Activated CD4-positive, alpha-beta T cell treated with anti-CD3 and anti-CD28 coated beads, Interleukin-2, amount 10 ng/mL, durations not matched to agents 7 days and 5 days (primary cell): ENCODE data around the gene MAP7D1. TPM values are rescaled to one million over a fixed set of nuclear protein-coding genes. Genes with fewer than 3 reads are reported as not detected.
"Not testable (repeated sequence)": the region's sequence is repeated elsewhere in the genome, so short reads cannot be mapped to it uniquely, and the experiment has no call there.

ENCODE experiments used
- CTCF ChIA-PET: fragments of 350-600 bp; sonication (Branson Sonifier 250); formaldehyde crosslinking; loops from one replicate; lab custom pipeline; 2021; ENCODE audit warnings: antibody characterized with exemption; lab: Charles Lee
- POLR2A ChIA-PET: fragments of 350-600 bp; sonication (Branson Sonifier 250); formaldehyde crosslinking; loops from one replicate; lab custom pipeline; 2021; ENCODE audit warnings: antibody characterized with exemption; lab: Charles Lee
- DNase-seq: peaks from one replicate; pipeline ENCODE4 v3.0.0-alpha.2; 2020
- H3K27ac Mint-ChIP-seq: one replicate; pipeline ENCODE4 v1.8.0; 2021; ENCODE audit warnings: mild to moderate bottlenecking, moderate library complexity, mixed read lengths
- H3K27me3 Mint-ChIP-seq: one replicate; pipeline ENCODE4 v1.8.0; 2021; ENCODE audit warnings: mixed read lengths
- H3K36me3 Mint-ChIP-seq: one replicate; pipeline ENCODE4 v1.8.0; 2021; ENCODE audit warnings: low read depth, mixed read lengths
- H3K4me1 Mint-ChIP-seq: one replicate; pipeline ENCODE4 v1.8.0; 2021; ENCODE audit warnings: mixed read lengths
- H3K4me3 Mint-ChIP-seq: one replicate; pipeline ENCODE4 v1.8.0; 2021; ENCODE audit warnings: mild to moderate bottlenecking, moderate library complexity, mixed read lengths
- H3K9me3 Mint-ChIP-seq: one replicate; pipeline ENCODE4 v1.8.0; 2021; ENCODE audit warnings: mixed read lengths
- total RNA-seq, 2 experiments: library from RNA; stranded (reverse); gene quantifications; one replicate each; pipeline ENCODE4 v1.2.3, GENCODE V29; 2021

The MAP7D1 gene
- total RNA-seq, 2 experiments from 2014 or later: 209 to 226 TPM

GRCh38 chr1:36177589-36178431, 21.9 kb downstream of the MAP7D1 start:
- POLR2A ChIA-PET: no interaction called here
- Mint-ChIP-seq H3K4me3 (no peak overlapping the region), H3K27ac (no peak overlapping the region), H3K27me3 (no peaks in the 10 kb centered on the region), H3K36me3 (peaks cover 53% of the 10 kb centered on the region), H3K4me1 (no peaks in the 10 kb centered on the region), H3K9me3 (no peaks in the 10 kb centered on the region)
- DNase-seq: no peak
- CTCF ChIA-PET: no interaction called here

GRCh38 chr1:36178471-36179219, 22.7 kb downstream of the MAP7D1 start:
- no peaks in the 10 kb centered on the region for H3K9me3 Mint-ChIP-seq
- no peaks in the 10 kb centered on the region for H3K4me1 Mint-ChIP-seq
- POLR2A ChIA-PET: no interaction called here
- CTCF ChIA-PET: interaction anchor here (0.6 kb wide), 1 partner anchor 43 kb away, joined by 3 read pairs; no protein-coding TSS in a partner anchor
- no peaks in the 10 kb centered on the region for H3K27me3 Mint-ChIP-seq
- peak overlapping the region; percentile 25 for H3K27ac Mint-ChIP-seq
- H3K36me3 Mint-ChIP-seq: peaks cover 50% of the 10 kb centered on the region
- DNase-seq: no peak
- H3K4me3 Mint-ChIP-seq: no peak overlapping the region

- no peak for DNase-seq
- ChIA-PET CTCF (interaction anchor here (0.6 kb wide), 1 partner anchor 42 kb away, joined by 3 read pairs; no protein-coding TSS in a partner anchor), POLR2A (no interaction called here)
- Mint-ChIP-seq H3K27ac (no peak overlapping the region), H3K27me3 (no peaks in the 10 kb centered on the region), H3K36me3 (peaks cover 45% of the 10 kb centered on the region), H3K9me3 (no peaks in the 10 kb centered on the region), H3K4me1 (no peaks in the 10 kb centered on the region), H3K4me3 (no peak overlapping the region)
Measured at GRCh38 chr1:36179220-36179600, 23.2 kb downstream of the MAP7D1 start.

- Mint-ChIP-seq H3K27ac (no peak overlapping the region), H3K4me3 (no peak overlapping the region), H3K36me3 (peaks cover 27% of the 10 kb centered on the region), H3K9me3 (no peaks in the 10 kb centered on the region), H3K27me3 (no peaks in the 10 kb centered on the region), H3K4me1 (peaks cover 4% of the 10 kb centered on the region)
- POLR2A ChIA-PET: no interaction called here
- no peak for DNase-seq
- CTCF ChIA-PET: interaction anchor here (0.6 to 2.5 kb wide), 5 partner anchors 9 to 33 kb away, joined by 3 to 18 read pairs (median 3); partner anchors contain the start of gene TRAPPC3
Measured at GRCh38 chr1:36182734-36183133, 26.8 kb downstream of the MAP7D1 start.

- DNase-seq: no peak
- H3K36me3 Mint-ChIP-seq: peaks cover 26% of the 10 kb centered on the region
- CTCF ChIA-PET: interaction anchor here (1.2 to 2.5 kb wide), 3 partner anchors 10 to 33 kb away, joined by 3 to 18 read pairs (median 7); partner anchors contain the start of gene TRAPPC3
Measured at GRCh38 chr1:36183309-36183856, 27.4 kb downstream of the MAP7D1 start.

GRCh38 chr1:36187800-36188593, 32.0 kb downstream of the MAP7D1 start:
- peak; percentile 88 for DNase-seq
- Mint-ChIP-seq H3K4me3 (no peak overlapping the region), H3K36me3 (peaks cover 2% of the 10 kb centered on the region), H3K27me3 (no peaks in the 10 kb centered on the region), H3K9me3 (no peaks in the 10 kb centered on the region), H3K27ac (peak overlapping the region; percentile 84), H3K4me1 (peaks cover 8% of the 10 kb centered on the region)
- ChIA-PET CTCF (interaction anchor here (0.6 to 4.4 kb wide), 24 partner anchors 10 to 973 kb away, joined by 3 to 58 read pairs (median 4); partner anchors contain the start of genes MAP7D1 and TRAPPC3), POLR2A (no interaction called here)

More at GRCh38 chr1:36183309-36183856, 27.4 kb downstream of the MAP7D1 start:
- no peaks in the 10 kb centered on the region for H3K9me3 Mint-ChIP-seq
- POLR2A ChIA-PET: interaction anchor here (0.6 kb wide), 1 partner anchor 107 kb away, joined by 4 read pairs; no protein-coding TSS in a partner anchor
- peaks cover 8% of the 10 kb centered on the region for H3K4me1 Mint-ChIP-seq
- no peak overlapping the region for H3K4me3 Mint-ChIP-seq
- H3K27me3 Mint-ChIP-seq: no peaks in the 10 kb centered on the region
- peak overlapping the region; percentile 34 for H3K27ac Mint-ChIP-seq

GRCh38 chr1:36196805-36197204, 40.8 kb downstream of the MAP7D1 start:
- H3K4me3 Mint-ChIP-seq, DNase-seq, H3K9me3 Mint-ChIP-seq, H3K36me3 Mint-ChIP-seq, H3K27ac Mint-ChIP-seq, H3K4me1 Mint-ChIP-seq, H3K27me3 Mint-ChIP-seq, POLR2A ChIA-PET: not testable (repeated sequence)
- CTCF ChIA-PET: interaction anchor here (3.1 kb wide), 1 partner anchor 8 kb away, joined by 16 read pairs; no protein-coding TSS in a partner anchor

DNA sequence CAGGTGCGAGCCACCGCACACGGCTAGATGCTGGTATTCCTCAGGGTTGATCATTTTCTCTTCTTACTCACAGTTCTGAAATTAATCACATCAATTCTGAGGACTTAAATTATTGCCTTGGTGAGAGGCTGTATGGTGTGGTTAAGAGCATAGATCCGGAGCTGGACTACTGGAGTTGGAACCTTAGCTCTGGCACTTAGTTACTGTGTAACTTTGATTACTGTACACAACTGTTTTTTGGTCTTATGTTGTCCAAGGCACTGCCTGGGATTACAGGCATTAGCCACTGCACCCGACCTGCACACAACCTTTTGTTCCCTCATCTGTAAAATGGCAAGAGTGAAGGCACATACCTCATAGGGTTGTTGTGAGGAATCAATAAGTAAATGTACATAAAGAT, 42.7 kb downstream of the MAP7D1 start:
- H3K4me3 Mint-ChIP-seq: no peak overlapping the region
- CTCF ChIA-PET: interaction anchor here (2.1 to 3.1 kb wide), 2 partner anchors 10 to 49 kb away, joined by 7 to 16 read pairs; partner anchors contain the start of gene TRAPPC3
- no peaks in the 10 kb centered on the region for H3K9me3 Mint-ChIP-seq
- H3K27ac Mint-ChIP-seq: no peak overlapping the region
- H3K27me3 Mint-ChIP-seq: peaks cover 4% of the 10 kb centered on the region
- POLR2A ChIA-PET: no interaction called here
- peaks cover 5% of the 10 kb centered on the region for H3K4me1 Mint-ChIP-seq
- H3K36me3 Mint-ChIP-seq: no peaks in the 10 kb centered on the region
- no peak for DNase-seq

GRCh38 chr1:36199934-36200741, 44.2 kb downstream of the MAP7D1 start:
- CTCF ChIA-PET: interaction anchor here (1.1 to 1.2 kb wide), 2 partner anchors 11 to 24 kb away, joined by 3 read pairs; partner anchors contain the start of gene THRAP3
- H3K27me3 Mint-ChIP-seq: peaks cover 4% of the 10 kb centered on the region
- DNase-seq: no peak
- H3K4me1 Mint-ChIP-seq: peaks cover 3% of the 10 kb centered on the region
- H3K4me3 Mint-ChIP-seq: no peak overlapping the region
- POLR2A ChIA-PET: no interaction called here
- peak overlapping the region; percentile 31 for H3K27ac Mint-ChIP-seq
- no peaks in the 10 kb centered on the region for H3K36me3 Mint-ChIP-seq
- H3K9me3 Mint-ChIP-seq: no peaks in the 10 kb centered on the region

DNA sequence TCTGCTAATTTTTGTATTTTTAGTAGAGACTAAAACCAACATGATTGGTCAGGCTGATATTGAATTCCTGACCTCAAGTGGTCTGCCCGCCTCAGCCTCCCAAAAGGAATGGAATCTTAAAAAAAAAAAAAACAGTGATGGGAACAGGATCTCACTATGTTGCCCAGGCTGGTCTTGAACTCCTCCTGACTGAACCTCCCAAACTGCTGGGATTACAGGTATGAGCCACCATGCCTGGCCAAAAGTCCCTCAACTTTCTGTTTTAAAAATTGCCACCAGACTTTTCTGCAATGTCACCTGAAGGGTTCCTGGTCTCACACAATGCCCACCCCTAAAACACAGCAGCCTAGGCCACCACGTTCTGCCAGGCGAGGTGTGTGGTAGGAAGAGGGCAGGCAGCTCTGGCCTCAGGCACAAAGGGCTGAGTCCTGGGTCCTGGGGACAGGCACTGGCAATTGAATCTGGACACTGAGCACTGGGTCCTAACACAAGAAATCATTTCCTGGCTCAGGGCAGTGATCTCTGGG, 47.1 kb downstream of the MAP7D1 start:
- Mint-ChIP-seq H3K27ac (no peak overlapping the region), H3K4me3 (no peak overlapping the region), H3K27me3 (peaks cover 4% of the 10 kb centered on the region), H3K9me3 (no peaks in the 10 kb centered on the region), H3K4me1 (peaks cover 6% of the 10 kb centered on the region), H3K36me3 (no peaks in the 10 kb centered on the region)
- ChIA-PET CTCF (no interaction called here), POLR2A (no interaction called here)
- no peak for DNase-seq
